SHP77 treated with DMSO at 0.1 percent for 48 hours (cell line): ENCODE measurements around the gene ANKRD13A.
"Not testable (repeated sequence)": the region's sequence is repeated elsewhere in the genome, so short reads cannot be mapped to it uniquely, and the experiment has no call there.

Experiments
- DNase-seq: peaks from one replicate; lab custom pipeline; 2025; lab: John Stamatoyannopoulos, UW

ANKRD13A gene

DNA sequence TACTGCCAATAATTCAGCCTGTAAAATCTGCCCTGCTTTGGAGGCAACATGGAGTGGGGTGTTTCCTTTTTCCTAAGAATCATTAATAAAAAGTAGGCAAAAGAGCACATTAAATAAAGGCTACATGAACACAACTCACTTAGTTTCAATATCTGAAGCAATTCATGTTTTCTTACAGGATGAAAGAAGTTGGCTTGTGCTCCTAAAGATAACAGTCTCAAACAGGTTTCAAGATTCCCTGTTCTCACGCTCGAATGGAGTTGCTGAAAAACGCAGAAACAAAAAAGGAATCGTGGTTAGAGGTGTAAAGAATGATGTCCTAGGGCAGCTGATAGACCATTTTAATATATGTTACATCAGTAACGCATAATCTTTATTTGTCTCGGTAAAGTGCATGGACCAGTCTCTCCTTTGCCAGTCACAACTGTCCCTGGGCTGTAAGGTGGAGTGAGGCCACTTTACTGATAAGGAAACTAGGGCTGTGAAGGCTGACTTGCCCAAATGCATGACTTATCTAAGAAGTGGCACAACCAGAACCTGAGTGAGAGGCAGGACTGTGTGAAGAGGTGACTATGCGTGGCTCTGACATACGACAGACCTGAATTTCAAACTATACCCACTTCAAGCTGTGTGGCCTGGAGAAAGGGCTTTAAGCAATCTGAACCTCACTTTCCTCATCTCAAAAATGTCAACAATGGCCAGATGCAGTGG is 15.6 kb upstream of the ANKRD13A start:
- no peak for DNase-seq

- not testable (repeated sequence) for DNase-seq
Measured at GRCh38 chr12:109986236-109986635, 13.0 kb upstream of the ANKRD13A start.

DNA sequence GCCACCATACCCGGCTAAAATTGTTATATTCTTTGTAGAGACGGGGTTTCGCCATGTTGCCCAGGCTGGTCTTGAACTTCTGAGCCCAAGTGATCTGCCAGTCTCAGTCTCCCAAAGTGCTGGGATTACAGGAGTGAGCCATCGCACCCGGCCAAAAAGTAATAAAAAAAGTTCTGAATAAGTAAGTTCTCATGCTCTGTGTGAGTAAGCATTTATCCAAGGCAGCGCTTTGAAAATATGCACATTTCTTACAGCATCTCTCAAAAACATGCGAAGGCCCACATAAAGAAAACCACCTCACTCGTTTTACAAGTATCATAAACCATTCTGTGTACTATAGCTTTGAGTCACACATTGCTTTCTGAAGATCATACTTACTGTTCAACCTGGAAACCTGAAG is 11.6 kb upstream of the ANKRD13A start:
- no peak for DNase-seq

GRCh38 chr12:109988274-109988673 is 11.0 kb upstream of the ANKRD13A start:
- no peak for DNase-seq

DNA sequence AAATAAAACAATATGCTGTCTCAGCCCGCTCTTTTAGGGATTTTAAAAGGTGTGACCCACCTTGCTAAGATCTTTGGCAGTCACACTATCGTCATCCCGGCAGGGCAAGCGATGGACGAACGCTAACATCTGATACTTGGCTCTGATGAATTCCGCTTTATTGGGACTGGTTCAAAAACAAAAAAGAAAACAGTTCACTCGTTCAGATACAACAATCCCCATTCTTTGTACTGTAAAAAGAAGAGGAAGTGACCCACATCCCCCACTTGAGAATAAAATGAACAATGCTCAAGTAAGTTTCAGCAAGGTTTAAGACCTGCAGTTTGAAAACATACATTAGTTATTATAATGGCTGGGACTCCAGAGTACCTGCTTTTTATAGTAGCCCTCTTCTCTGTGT is 10.3 kb upstream of the ANKRD13A start:
- no peak for DNase-seq

DNA sequence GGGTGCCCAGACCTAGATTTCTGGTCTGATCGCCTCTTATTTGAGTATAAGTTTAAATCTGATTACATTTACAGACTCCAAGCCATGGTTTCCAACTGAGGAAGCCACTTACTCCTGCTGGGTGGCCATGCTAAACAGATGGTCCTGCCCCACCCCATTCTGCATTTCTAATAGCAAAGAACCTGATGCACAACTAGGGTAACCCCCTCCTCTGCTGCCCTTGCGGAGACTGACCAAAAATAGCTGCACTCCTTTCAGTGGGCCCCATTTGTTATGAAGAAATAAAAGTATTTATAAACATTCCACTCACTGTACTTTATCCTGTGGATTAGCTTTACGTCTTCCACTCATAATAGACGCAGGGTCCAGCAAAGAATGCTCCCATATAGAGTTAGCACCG is 9.8 kb upstream of the ANKRD13A start:
- no peak for DNase-seq

- DNase-seq, result no peak
Measured at GRCh38 chr12:109991586-109991985, 7.6 kb upstream of the ANKRD13A start.

GRCh38 chr12:109993091-109993490 is 6.1 kb upstream of the ANKRD13A start:
- DNase-seq, result no peak

DNA sequence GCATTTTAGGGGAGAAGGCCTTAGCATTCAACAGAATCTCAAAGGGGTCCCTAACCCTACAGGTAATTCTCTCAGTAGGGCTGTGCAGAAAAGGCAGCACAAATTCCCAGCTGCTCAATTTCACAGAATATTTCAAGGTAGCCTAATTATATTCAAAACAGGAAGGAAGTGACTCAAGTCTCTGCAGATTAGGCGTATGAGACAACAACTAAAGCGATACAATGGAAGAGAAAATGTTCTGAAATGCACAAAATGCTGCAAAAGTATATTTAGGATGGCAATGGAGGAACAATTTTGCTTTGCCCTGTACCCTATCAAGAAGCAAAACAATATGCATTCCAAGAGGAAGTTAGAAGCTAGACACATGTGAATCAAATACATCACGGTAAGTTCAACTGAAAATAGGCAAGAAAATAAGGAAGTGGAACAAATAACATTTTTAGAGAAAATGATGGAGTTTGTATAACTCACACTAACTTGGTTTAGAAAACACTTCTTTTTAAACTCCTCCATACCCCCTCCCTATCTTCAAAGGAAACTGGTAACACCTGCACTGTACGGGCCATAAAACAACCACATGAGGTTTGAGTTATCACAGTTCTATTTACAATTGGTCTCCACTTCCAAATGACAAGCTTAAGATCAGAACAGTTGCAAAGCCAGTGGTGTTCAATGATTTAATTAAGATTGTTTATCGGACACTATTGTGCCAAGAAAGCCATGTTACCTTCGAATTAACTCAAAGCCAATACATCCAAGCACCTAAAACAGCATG is 4.6 kb upstream of the ANKRD13A start:
- no peak for DNase-seq

GRCh38 chr12:109995361-109995685 is 3.9 kb upstream of the ANKRD13A start:
- DNase-seq, result no peak

GRCh38 chr12:109995686-109996482 is 3.3 kb upstream of the ANKRD13A start, which contains the start of gene GIT2:
Gene GIT2, minus strand, starts transcription at chr12:109996368. Its CDS starts 144 bp downstream, at chr12:109996224.
- peak; percentile 88 for DNase-seq

DNA sequence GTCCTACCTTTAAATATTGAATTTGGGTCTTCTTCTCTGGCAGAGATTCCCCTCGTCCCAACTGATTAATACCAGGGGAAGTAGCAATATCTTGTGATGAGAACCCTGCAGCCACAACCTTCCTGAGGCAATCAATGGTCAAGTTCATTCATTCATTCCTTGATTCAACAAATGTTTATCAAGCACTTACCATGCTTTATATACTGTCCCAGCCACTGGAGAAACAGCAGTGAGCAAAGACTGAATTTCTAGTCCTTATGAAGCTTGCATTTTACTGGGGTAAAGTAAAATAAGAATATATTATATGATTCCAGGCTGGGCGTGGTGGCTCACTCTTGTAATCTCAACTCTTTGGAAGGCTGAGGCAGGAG is 2.8 kb upstream of the ANKRD13A start:
- DNase-seq, result no peak

DNA sequence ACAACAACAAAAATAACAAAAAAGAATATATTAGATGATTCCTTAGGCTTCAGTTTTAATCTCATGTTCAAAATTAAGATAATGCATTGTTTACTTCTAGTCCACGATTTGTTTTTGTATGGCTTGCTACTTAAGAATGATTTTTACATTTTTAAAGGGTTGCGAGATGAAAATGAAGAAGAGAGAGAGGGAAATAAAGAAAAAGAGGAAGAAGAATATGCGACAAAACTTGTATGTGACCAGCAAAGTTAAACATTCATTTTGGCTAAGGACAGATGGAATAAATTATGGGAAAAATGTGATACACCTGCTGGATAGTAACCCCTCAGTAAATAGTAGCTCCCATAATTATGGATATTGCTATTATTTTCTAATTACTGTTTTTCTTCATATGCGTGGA is 1.8 kb upstream of the ANKRD13A start:
- no peak for DNase-seq

GRCh38 chr12:109998241-109998903 is 858 bp upstream of the ANKRD13A start:
- DNase-seq, result no peak

- no peak for DNase-seq
Measured at GRCh38 chr12:109999649-109999971, 380 bp downstream of the ANKRD13A start.

DNA sequence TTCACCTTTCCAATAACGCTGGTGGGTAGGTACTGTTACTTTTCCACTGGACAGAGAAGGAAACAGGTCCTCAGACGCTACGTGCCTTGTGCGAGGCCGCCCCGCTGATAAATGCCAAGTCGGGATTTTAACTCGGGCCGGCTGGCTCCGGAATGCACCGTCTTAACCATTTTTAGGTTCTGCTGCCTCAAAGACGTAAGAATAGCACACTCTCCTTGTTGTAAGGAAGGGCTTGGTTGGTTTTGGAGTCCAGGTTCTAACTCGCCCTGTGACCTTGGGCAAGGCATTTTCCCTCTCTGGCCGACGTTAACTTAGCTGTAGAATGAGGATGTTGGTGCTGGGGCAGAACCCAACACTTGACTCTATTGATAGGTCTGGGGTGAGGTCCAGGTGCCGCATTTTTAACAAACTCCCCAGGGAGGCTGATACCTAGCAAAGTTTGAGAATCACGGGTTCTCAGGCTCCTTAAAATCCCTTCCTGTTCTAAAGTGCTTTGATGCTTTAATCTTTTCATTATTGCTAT is 814 bp downstream of the ANKRD13A start:
- DNase-seq, result no peak

DNA sequence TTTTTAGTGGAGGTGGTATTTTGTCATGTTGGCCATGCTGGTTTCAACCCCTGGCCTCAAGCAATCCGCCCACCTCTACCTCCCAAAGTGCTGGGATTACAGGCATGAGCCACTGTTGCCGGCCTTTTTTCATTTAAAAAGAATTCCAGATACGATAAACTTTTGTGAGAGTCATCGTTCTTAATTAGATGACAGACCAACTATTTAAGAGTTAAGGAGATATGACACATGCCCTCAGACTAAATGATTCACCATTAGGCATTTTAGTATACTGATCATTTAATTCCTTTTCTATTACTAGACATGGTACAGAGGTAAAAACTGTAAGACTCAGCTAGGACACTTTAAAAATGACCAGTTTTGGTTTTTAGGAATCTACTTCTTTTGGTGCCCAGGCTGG is 2.4 kb downstream of the ANKRD13A start:
- DNase-seq, result no peak

DNA sequence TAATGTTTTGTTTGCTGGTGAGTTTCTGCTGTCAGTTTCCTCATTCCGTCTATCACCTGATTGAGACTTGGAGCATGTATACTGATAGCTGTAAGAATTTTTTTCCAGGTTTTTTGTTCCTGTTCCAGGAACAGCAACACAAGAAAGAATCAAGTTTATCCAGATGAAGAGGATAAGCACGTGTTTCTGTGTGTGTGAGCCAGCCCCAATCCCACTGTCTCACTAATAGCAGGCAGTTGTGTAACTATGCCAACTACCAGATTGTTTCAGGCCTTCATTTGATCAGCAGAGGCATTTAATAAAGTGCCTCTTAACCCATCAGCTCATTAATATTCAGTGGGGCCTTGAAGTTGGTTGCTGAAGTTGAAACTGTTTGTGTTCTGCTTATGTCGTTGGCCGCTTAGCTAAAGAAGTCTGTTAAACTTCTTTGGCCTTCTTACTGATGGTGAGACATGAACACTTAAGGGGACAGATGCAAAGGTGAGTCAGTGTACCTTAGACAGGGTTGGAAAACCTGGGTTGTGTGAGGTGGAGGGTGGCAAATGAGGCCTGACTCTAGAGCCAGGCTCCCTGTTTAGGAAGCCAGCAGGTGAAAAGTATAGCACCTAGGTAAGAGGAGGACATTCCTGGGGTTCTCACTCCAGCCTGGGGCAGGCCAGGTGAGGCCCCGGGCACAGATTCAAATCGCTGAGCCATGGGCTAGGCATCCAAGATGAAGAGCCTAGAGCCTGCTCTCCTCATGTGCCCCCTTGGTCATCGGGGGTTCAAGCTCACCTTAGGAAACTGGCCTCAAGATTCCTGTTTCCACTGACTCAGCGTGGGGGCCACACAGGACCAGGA is 3.7 kb downstream of the ANKRD13A start:
- DNase-seq, result no peak

- no peak for DNase-seq
Measured at GRCh38 chr12:110004598-110004997, 5.4 kb downstream of the ANKRD13A start.

- DNase-seq, result no peak
Measured at GRCh38 chr12:110005319-110005973, 6.2 kb downstream of the ANKRD13A start.

GRCh38 chr12:110006115-110006514 is 6.9 kb downstream of the ANKRD13A start:
- no peak for DNase-seq
